H9 (cell line): ENCODE results near the gene KCNE2. TPM values are rescaled to one million over a fixed set of nuclear protein-coding genes. Genes with fewer than 3 reads are reported as not detected.

ENCODE experiments used
- DNase-seq: peaks from one replicate; pipeline ENCODE4 v3.0.0-alpha.2; 2017
- H2AFZ ChIP-seq: one replicate; pipeline ENCODE4 v1.6.1; 2013; ENCODE audit warnings: mild to moderate bottlenecking, low read length, control low read depth, moderate library complexity
- H2AK5ac ChIP-seq: 2 replicates; pipeline ENCODE4 v1.6.1; 2013; ENCODE audit warnings: low read length, control low read depth, mixed read lengths; ENCODE audit not compliant: insufficient read length
- H2BK120ac ChIP-seq: one replicate; pipeline ENCODE4 v1.6.1; 2013; ENCODE audit warnings: low read depth, mild to moderate bottlenecking, low read length, control low read depth, inconsistent platforms; ENCODE audit not compliant: poor library complexity, severe bottlenecking
- H2BK12ac ChIP-seq: 2 replicates; pipeline ENCODE4 v1.6.1; 2013; ENCODE audit warnings: low read length, control low read depth, mixed read lengths, low read depth; ENCODE audit not compliant: insufficient read length
- H2BK15ac ChIP-seq: 2 replicates; pipeline ENCODE4 v1.6.1; 2013; ENCODE audit warnings: low read depth, low read length, control low read depth
- H2BK20ac ChIP-seq: one replicate; pipeline ENCODE4 v1.6.1; 2013; ENCODE audit warnings: low read depth, mild to moderate bottlenecking, low read length, control low read depth, inconsistent platforms; ENCODE audit not compliant: poor library complexity, severe bottlenecking
- H2BK5ac ChIP-seq: 2 replicates; pipeline ENCODE4 v1.6.1; 2013; ENCODE audit warnings: low read length, control low read depth, mixed read lengths; ENCODE audit not compliant: insufficient read length
- H3K14ac ChIP-seq: 2 replicates; pipeline ENCODE4 v1.6.1; 2013; ENCODE audit warnings: low read length, control low read depth; ENCODE audit not compliant: insufficient read depth
- H3K18ac ChIP-seq: 2 replicates; pipeline ENCODE4 v1.6.1; 2013; ENCODE audit warnings: low read depth, mild to moderate bottlenecking, mixed read lengths, low read length, control low read depth; ENCODE audit not compliant: insufficient read length
- H3K23ac ChIP-seq: 2 replicates; pipeline ENCODE4 v1.6.1; 2013; ENCODE audit warnings: low read length, control low read depth, mixed read lengths, low read depth; ENCODE audit not compliant: insufficient read length
- H3K23me2 ChIP-seq: 2 replicates; pipeline ENCODE4 v1.6.1; 2013; ENCODE audit warnings: low read depth, mild to moderate bottlenecking, mixed read lengths, low read length, control low read depth; ENCODE audit not compliant: insufficient read length, poor library complexity, severe bottlenecking
- H3K27ac ChIP-seq: 2 replicates; pipeline ENCODE4 v1.5.1; 2013; ENCODE audit warnings: low read length, control low read depth, mixed read lengths, low read depth; ENCODE audit not compliant: insufficient read length
- H3K27me3 ChIP-seq: 2 replicates; pipeline ENCODE4 v1.6.1; 2013; ENCODE audit warnings: low read length, control low read depth, inconsistent platforms; ENCODE audit not compliant: insufficient read depth
- H3K4ac ChIP-seq: 2 replicates; pipeline ENCODE4 v1.6.1; 2013; ENCODE audit warnings: low read depth, mild to moderate bottlenecking, control low read depth, inconsistent platforms, low read length, moderate library complexity
- H3K4me1 ChIP-seq: 2 replicates; pipeline ENCODE4 v1.6.1; 2013; ENCODE audit warnings: low read length, control low read depth, inconsistent platforms; ENCODE audit not compliant: insufficient read depth
- H3K4me2 ChIP-seq: 2 replicates; pipeline ENCODE4 v1.6.1; 2013; ENCODE audit warnings: low read length, control low read depth, mixed read lengths; ENCODE audit not compliant: insufficient read length, insufficient read depth
- H3K56ac ChIP-seq: 2 replicates; pipeline ENCODE4 v1.6.1; 2013; ENCODE audit warnings: low read depth, mild to moderate bottlenecking, mixed read lengths, low read length, control low read depth; ENCODE audit not compliant: insufficient read length
- H3K79me1 ChIP-seq: 2 replicates; pipeline ENCODE4 v1.6.1; 2013; ENCODE audit warnings: low read depth, mild to moderate bottlenecking, moderate library complexity, low read length, control low read depth, inconsistent platforms; ENCODE audit not compliant: insufficient read depth, poor library complexity, severe bottlenecking
- H3K79me2 ChIP-seq: 2 replicates; pipeline ENCODE4 v1.6.1; 2013; ENCODE audit warnings: low read length, control low read depth, inconsistent platforms; ENCODE audit not compliant: insufficient read depth
- H3K9ac ChIP-seq: 2 replicates; pipeline ENCODE4 v1.6.1; 2013; ENCODE audit warnings: low read length, control low read depth, mixed read lengths; ENCODE audit not compliant: insufficient read length; ENCODE audit errors: extremely low read depth
- H3K9me3 ChIP-seq: one replicate; pipeline ENCODE4 v1.6.1; 2013; ENCODE audit warnings: low read depth, low read length, inconsistent platforms; ENCODE audit not compliant: control insufficient read depth
- H3T11ph ChIP-seq: one replicate; pipeline ENCODE4 v1.6.1; 2013; ENCODE audit warnings: mild to moderate bottlenecking, low read length, control low read depth, inconsistent platforms
- H4K20me1 ChIP-seq: one replicate; pipeline ENCODE4 v1.6.1; 2013; ENCODE audit not compliant: control insufficient read depth, insufficient read length, insufficient read depth
- H4K5ac ChIP-seq: 2 replicates; pipeline ENCODE4 v1.6.1; 2013; ENCODE audit warnings: low read depth, mild to moderate bottlenecking, mixed read lengths, low read length, control low read depth; ENCODE audit not compliant: insufficient read length
- H4K8ac ChIP-seq: replicated peaks from 2 replicates; pipeline ENCODE4 v1.6.1; 2013; ENCODE audit warnings: low read length, control low read depth, mixed read lengths, low read depth; ENCODE audit not compliant: insufficient read length
- H4K91ac ChIP-seq: 2 replicates; pipeline ENCODE4 v1.6.1; 2013; ENCODE audit warnings: low read depth, mild to moderate bottlenecking, moderate library complexity, mixed read lengths, low read length, control low read depth; ENCODE audit not compliant: insufficient read length
- H3K27ac Mint-ChIP-seq, 3 experiments: 2 replicates in 2 of 3; 3 replicates in 1 of 3; pipeline ENCODE4 v1.8.0; 2020 to 2021; ENCODE audit warnings: mixed read lengths in 3 of 3, mild to moderate bottlenecking in 1 of 3, moderate library complexity in 1 of 3
- H3K27me3 Mint-ChIP-seq: 2 replicates; pipeline ENCODE4 v1.8.0; 2021; ENCODE audit warnings: low read depth, mild to moderate bottlenecking, moderate library complexity, mixed read lengths
- H3K36me3 Mint-ChIP-seq, 3 experiments: 2 replicates in 2 of 3; 3 replicates in 1 of 3; pipeline ENCODE4 v1.8.0; 2020 to 2021; ENCODE audit warnings: low read depth in 3 of 3, mixed read lengths in 3 of 3; ENCODE audit not compliant: insufficient read depth in 1 of 3
- H3K4me1 Mint-ChIP-seq, 2 experiments: 2 replicates each; pipeline ENCODE4 v1.8.0; 2020; ENCODE audit warnings: mixed read lengths in 2 of 2
- H3K4me3 Mint-ChIP-seq, 2 experiments: 2 replicates in 1 of 2; 3 replicates in 1 of 2; pipeline ENCODE4 v1.8.0; 2020 to 2021; ENCODE audit warnings: mild to moderate bottlenecking in 2 of 2, mixed read lengths in 2 of 2, moderate library complexity in 1 of 2
- H3K9me3 Mint-ChIP-seq, 2 experiments: 2 replicates in 1 of 2; 3 replicates in 1 of 2; pipeline ENCODE4 v1.8.0; 2020; ENCODE audit warnings: mild to moderate bottlenecking in 2 of 2, mixed read lengths in 2 of 2, moderate library complexity in 1 of 2
- CTCF ChIP-seq: fragments of 200-600 bp; sonication (generic); conservative IDR thresholded peaks from 3 replicates; pipeline ENCODE4 v1.8.0; 2021; ENCODE audit warnings: antibody characterized with exemption, mild to moderate bottlenecking
- WGBS: extraction: QIAGEN DNeasy Blood & Tissue Kit; methylation state at CpG from one replicate; pipeline ENCODE4 v1.1.7; 2013; ENCODE audit warnings: missing lambda C conversion rate, low lambda C conversion rate, mixed read lengths; ENCODE audit not compliant: insufficient read length; ENCODE audit errors: extremely low coverage; 5-methylcytosine and 5-hydroxymethylcytosine counted together
- total RNA-seq: library from RNA; stranded (reverse); gene quantifications from 2 replicates; pipeline ENCODE4 v1.2.1, GENCODE V29; 2021

Gene KCNE2
- total RNA-seq, 1 experiment from 2014 or later: not detected

DNA sequence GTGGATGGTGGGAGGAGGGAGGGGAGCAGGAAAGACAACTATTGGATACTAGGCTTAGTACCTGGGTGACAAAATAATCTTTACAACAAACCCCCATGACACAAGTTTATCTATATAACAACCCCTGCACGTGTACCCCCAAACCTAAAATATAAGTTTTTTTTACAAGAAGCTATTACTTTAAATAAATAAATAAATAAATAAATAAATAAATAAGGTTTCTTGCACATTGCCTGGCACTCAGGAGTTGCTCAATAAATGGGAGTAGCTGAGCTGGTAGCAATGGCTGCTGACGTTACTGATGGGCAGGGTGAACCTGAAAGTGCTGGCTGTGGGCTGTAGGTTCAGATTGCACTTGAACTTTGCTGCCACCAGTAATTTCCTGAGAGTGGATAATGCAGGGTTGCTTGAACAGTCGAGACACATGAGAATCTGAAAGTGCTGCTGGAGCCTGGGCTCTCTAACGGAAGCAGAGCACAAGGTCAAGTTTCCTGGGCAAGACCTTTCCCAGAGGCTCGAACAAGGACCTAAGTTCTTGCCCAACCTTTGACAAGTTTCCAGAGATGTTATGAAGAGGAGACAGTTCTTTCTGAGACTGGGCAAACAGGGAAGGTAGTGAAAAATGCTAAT, 14.8 kb upstream of the KCNE2 start:
- DNase-seq: no peak
- H3K27ac Mint-ChIP-seq: no peak overlapping the region
- no peak overlapping the region for H3K18ac ChIP-seq
- no peak overlapping the region for H2BK20ac ChIP-seq
- no peak overlapping the region for H3T11ph ChIP-seq
- H2BK12ac ChIP-seq: no peak overlapping the region
- no peak overlapping the region for H2AK5ac ChIP-seq
- no peak overlapping the region for H3K4me2 ChIP-seq
- no peaks in the 10 kb centered on the region for H3K23me2 ChIP-seq
- no peaks in the 10 kb centered on the region for H3K79me1 ChIP-seq
- H3K27me3 Mint-ChIP-seq: peaks cover 18% of the 10 kb centered on the region
- H3K56ac ChIP-seq: no peak overlapping the region
- H4K8ac ChIP-seq: no peak overlapping the region
- H3K14ac ChIP-seq: no peak overlapping the region
- no peak overlapping the region for H4K91ac ChIP-seq
- TF ChIP-seq CTCF: no peak
- H2BK120ac ChIP-seq: no peak overlapping the region
- H3K36me3 Mint-ChIP-seq: peaks cover 0 to 4% (median 0%) of the 10 kb centered on the region in 3 experiments; a peak in 1 of 7 replicates
- no peaks in the 10 kb centered on the region for H4K20me1 ChIP-seq
- H3K4me1 ChIP-seq: no peaks in the 10 kb centered on the region
- no peaks in the 10 kb centered on the region; the same call in 1 of the 2 replicates for H3K27me3 ChIP-seq
- H3K9me3 Mint-ChIP-seq: peaks cover 7 to 8% of the 10 kb centered on the region in 2 experiments; a peak in 4 of 5 replicates
- H3K9me3 ChIP-seq: no peaks in the 10 kb centered on the region
- H3K4me1 Mint-ChIP-seq: peaks cover 0 to 10% of the 10 kb centered on the region in 2 experiments; a peak in 3 of 4 replicates
- no peak overlapping the region for H3K9ac ChIP-seq
- no peak overlapping the region for H4K5ac ChIP-seq
- no peak overlapping the region for H3K23ac ChIP-seq
- no peak overlapping the region for H2AFZ ChIP-seq
- H2BK5ac ChIP-seq: no peak overlapping the region
- H3K79me2 ChIP-seq: no peaks in the 10 kb centered on the region
- WGBS: no CpG with 5 or more reads among the region's 5 CpGs
- H3K27ac ChIP-seq: no peak overlapping the region
- H3K4me3 Mint-ChIP-seq: no peak overlapping the region
- H3K4ac ChIP-seq: no peak overlapping the region
- H2BK15ac ChIP-seq: no peak overlapping the region
